KMS-11 (cell line): ENCODE measurements around the gene AFF1.

Source experiments
- H2AFZ ChIP-seq: fragments of 200-600 bp; sonication (generic); 2 replicates; pipeline ENCODE4 v1.6.1; 2016; ENCODE audit warnings: antibody characterized with exemption, mixed run types, low read depth
- H3K27ac ChIP-seq: fragments of 200-600 bp; sonication (generic); 2 replicates; pipeline ENCODE4 v1.6.1; 2016; ENCODE audit warnings: mild to moderate bottlenecking, mixed run types
- H3K27me3 ChIP-seq: fragments of 200-600 bp; sonication (generic); 2 replicates; pipeline ENCODE4 v1.6.1; 2017; ENCODE audit warnings: mild to moderate bottlenecking, low read depth, mixed run types, moderate library complexity; ENCODE audit not compliant: insufficient read depth
- H3K36me3 ChIP-seq: fragments of 200-600 bp; sonication (generic); 2 replicates; pipeline ENCODE4 v1.6.1; 2017; ENCODE audit warnings: mild to moderate bottlenecking, mixed run types; ENCODE audit not compliant: insufficient read depth
- H3K4me1 ChIP-seq: fragments of 200-600 bp; sonication (generic); 2 replicates; pipeline ENCODE4 v1.6.1; 2016; ENCODE audit warnings: mild to moderate bottlenecking, low read depth, mixed run types; ENCODE audit not compliant: poor library complexity, severe bottlenecking
- H3K4me2 ChIP-seq: fragments of 200-600 bp; sonication (generic); 2 replicates; pipeline ENCODE4 v1.7.0; 2016; ENCODE audit warnings: mild to moderate bottlenecking, mixed run types
- H3K4me3 ChIP-seq: fragments of 200-600 bp; sonication (generic); IDR thresholded peaks from 2 replicates; pipeline ENCODE4 v1.6.1; 2017; ENCODE audit warnings: low read depth, low read length, mixed read lengths; ENCODE audit not compliant: insufficient read depth
- H3K79me2 ChIP-seq: fragments of 200-600 bp; sonication (generic); 2 replicates; pipeline ENCODE4 v1.6.1; 2016; ENCODE audit warnings: low read depth, mixed run types; ENCODE audit not compliant: insufficient read depth
- H3K9ac ChIP-seq: fragments of 200-600 bp; sonication (generic); 2 replicates; pipeline ENCODE4 v1.6.1; 2016; ENCODE audit warnings: mild to moderate bottlenecking, mixed run types
- H4K20me1 ChIP-seq: fragments of 200-600 bp; sonication (generic); 2 replicates; pipeline ENCODE4 v1.6.1; 2016; ENCODE audit warnings: mild to moderate bottlenecking, mixed run types; ENCODE audit not compliant: insufficient read depth
- TF ChIP-seq, protein P1 (sequence below): fragments of 200-600 bp; sonication (generic); conservative IDR thresholded peaks from 2 replicates; pipeline ENCODE4 v1.6.1; 2017; ENCODE audit warnings: low read depth, mild to moderate bottlenecking, antibody characterized with exemption, low read length, moderate library complexity, mixed read lengths

Gene AFF1

DNA sequence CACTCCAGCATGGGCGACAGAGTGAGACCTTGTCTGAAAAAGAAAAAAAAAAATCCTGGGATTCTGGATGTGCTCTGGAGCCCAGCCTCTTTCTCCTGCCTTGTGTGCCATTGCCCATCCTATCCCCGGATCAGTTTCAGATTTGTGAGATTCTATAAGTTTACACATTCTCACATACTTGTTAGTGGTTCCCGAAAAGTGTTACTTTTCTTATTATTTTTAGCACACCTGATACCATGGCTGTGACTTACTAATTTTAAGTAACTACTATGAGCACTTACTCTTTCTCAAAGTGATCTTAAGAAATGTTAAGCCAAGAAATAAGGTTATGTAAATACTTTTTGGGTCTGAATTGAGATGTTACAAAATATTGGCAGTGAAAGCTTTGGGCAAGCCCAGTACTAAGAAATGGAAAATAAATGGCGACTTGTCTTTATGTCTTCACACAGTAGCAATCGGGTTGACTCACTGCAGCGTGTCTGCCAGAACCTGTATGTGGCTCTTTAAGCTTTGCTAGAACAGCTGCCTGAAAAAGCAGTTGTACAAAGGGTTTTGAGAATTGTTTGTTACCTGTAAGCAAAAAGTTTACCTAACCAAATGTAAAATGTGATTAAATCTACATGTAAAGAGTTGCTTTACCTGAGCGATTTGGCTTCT, 166.9 kb downstream of the AFF1 start:
- Histone ChIP-seq H4K20me1 (no peaks in the 10 kb centered on the region), H3K27ac (no peak overlapping the region), H3K79me2 (no peaks in the 10 kb centered on the region; the same call in 1 of the 2 replicates), H3K36me3 (no peaks in the 10 kb centered on the region; the same call in 1 of the 2 replicates), H2AFZ (no peak overlapping the region), H3K27me3 (no peaks in the 10 kb centered on the region), H3K4me1 (peaks cover 18% of the 10 kb centered on the region), H3K9ac (no peak overlapping the region), H3K4me3 (no peak overlapping the region), H3K4me2 (no peak overlapping the region)
- TF ChIP-seq, protein P1, sequence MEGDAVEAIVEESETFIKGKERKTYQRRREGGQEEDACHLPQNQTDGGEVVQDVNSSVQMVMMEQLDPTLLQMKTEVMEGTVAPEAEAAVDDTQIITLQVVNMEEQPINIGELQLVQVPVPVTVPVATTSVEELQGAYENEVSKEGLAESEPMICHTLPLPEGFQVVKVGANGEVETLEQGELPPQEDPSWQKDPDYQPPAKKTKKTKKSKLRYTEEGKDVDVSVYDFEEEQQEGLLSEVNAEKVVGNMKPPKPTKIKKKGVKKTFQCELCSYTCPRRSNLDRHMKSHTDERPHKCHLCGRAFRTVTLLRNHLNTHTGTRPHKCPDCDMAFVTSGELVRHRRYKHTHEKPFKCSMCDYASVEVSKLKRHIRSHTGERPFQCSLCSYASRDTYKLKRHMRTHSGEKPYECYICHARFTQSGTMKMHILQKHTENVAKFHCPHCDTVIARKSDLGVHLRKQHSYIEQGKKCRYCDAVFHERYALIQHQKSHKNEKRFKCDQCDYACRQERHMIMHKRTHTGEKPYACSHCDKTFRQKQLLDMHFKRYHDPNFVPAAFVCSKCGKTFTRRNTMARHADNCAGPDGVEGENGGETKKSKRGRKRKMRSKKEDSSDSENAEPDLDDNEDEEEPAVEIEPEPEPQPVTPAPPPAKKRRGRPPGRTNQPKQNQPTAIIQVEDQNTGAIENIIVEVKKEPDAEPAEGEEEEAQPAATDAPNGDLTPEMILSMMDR, result no peak

DNA sequence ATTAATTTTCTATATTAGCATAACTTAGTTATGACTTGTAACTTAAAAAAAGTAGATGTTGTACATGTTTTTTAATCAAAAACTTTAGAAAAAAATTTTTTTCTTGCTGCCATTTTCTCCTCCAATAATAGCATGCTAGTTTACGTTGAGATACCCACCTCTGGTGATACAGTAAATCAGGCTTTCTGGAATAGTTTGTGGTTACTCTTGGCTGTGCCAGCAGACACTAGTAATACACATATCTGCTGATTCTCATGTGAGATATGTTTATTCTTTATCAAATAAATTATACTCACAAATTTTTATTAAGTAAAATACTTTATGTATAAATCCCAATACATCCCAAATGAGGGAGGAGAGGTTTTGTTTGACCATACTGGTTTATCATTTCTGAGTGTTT, 168.3 kb downstream of the AFF1 start:
- Histone ChIP-seq H3K9ac (no peak overlapping the region), H4K20me1 (no peaks in the 10 kb centered on the region), H3K4me1 (peaks cover 32% of the 10 kb centered on the region), H2AFZ (no peak overlapping the region), H3K4me3 (no peak overlapping the region), H3K27me3 (no peaks in the 10 kb centered on the region), H3K36me3 (no peaks in the 10 kb centered on the region; the same call in 1 of the 2 replicates), H3K4me2 (no peak overlapping the region), H3K79me2 (no peaks in the 10 kb centered on the region; the same call in 1 of the 2 replicates), H3K27ac (no peak overlapping the region)
- TF ChIP-seq, protein P1, result no peak

GRCh38 chr4:87103691-87104187, 168.9 kb downstream of the AFF1 start:
- no peak overlapping the region for H3K4me2 ChIP-seq
- no peak overlapping the region for H3K9ac ChIP-seq
- H2AFZ ChIP-seq, result no peak overlapping the region
- TF ChIP-seq, protein P1, result no peak
- no peaks in the 10 kb centered on the region for H4K20me1 ChIP-seq
- H3K4me1 ChIP-seq, result peaks cover 39% of the 10 kb centered on the region
- no peak overlapping the region for H3K27ac ChIP-seq
- H3K27me3 ChIP-seq, result no peaks in the 10 kb centered on the region
- no peaks in the 10 kb centered on the region for H3K79me2 ChIP-seq
- no peak overlapping the region for H3K4me3 ChIP-seq
- no peaks in the 10 kb centered on the region; the same call in 1 of the 2 replicates for H3K36me3 ChIP-seq

DNA sequence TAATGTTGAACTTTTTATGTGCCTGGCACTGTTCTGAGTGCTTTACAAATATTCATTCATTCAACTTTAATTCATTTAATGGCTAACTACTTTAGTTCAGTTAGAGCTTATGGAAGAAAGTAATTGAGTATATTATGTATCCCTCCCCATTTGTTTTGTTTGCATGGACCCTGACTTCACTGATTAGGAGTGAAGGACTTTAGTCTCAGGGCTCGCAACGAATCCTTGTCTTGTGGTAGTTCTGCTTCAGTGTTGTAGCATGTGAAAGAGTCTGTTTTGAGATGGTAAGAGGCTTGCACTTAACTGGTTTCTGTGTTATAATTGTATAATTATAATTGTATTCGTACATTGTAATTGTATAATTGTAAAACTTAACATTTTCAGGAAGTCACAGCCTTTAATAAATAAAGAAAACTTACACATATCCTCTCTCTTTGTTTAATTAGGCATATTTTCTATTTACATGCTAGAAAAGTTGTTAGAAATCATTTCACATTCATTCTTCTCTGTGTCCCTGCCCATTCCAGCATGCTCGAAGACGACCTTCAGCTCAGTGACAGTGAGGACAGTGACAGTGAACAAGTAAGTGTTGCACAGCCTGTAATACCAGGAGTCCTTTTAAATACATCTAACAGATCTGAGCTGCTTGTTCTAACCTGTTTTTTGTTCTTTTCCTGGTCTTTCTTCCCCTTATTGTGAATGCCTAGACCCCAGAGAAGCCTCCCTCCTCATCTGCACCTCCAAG, 170.5 kb downstream of the AFF1 start:
- H3K4me1 ChIP-seq, result peaks cover 39% of the 10 kb centered on the region
- no peak overlapping the region for H3K4me3 ChIP-seq
- H2AFZ ChIP-seq, result no peak overlapping the region
- H3K79me2 ChIP-seq, result no peaks in the 10 kb centered on the region
- H3K4me2 ChIP-seq, result no peak overlapping the region
- no peak overlapping the region for H3K9ac ChIP-seq
- TF ChIP-seq, protein P1, result no peak
- H4K20me1 ChIP-seq, result no peaks in the 10 kb centered on the region
- no peaks in the 10 kb centered on the region; the same call in 1 of the 2 replicates for H3K36me3 ChIP-seq
- H3K27ac ChIP-seq, result no peak overlapping the region
- no peaks in the 10 kb centered on the region for H3K27me3 ChIP-seq
